Brain microvascular endothelial cell (primary cell): ENCODE data around the gene AQP6.

ENCODE experiments used
- DNase-seq: peaks from one replicate; pipeline ENCODE4 v3.0.0-alpha.2; 2020
- H3K27ac ChIP-seq: fragments of 250-450 bp; sonication (Bioruptor Pico); 2 replicates; pipeline ENCODE4 v1.5.1; 2020; ENCODE audit warnings: mild to moderate bottlenecking, moderate library complexity
- H3K27me3 ChIP-seq: fragments of 250-450 bp; sonication (Bioruptor Pico); replicated peaks from 2 replicates; pipeline ENCODE4 v1.5.1; 2020; ENCODE audit warnings: mild to moderate bottlenecking
- H3K36me3 ChIP-seq: fragments of 250-450 bp; sonication (Bioruptor Pico); replicated peaks from 2 replicates; pipeline ENCODE4 v1.5.1; 2020; ENCODE audit warnings: mild to moderate bottlenecking
- H3K4me3 ChIP-seq: 2 replicates; pipeline ENCODE4 v1.5.1; 2011; ENCODE audit warnings: low read depth, mild to moderate bottlenecking, control low read depth, low read length, moderate library complexity
- in situ Hi-C: cut with HindIII; loops from 2 replicates; pipeline ENCODE4 v1.10.0; 2017; ENCODE audit warnings: low sequenced_read_pairs, low pct_ligation_motif_present
- TF ChIP-seq, protein P1 (sequence below): IDR thresholded peaks from 2 replicates; pipeline ENCODE4 v1.5.1; 2011; ENCODE audit warnings: low read depth, mild to moderate bottlenecking, moderate library complexity, low read length, control low read depth, inconsistent platforms; ENCODE audit errors: missing control alignments

The AQP6 gene

DNA sequence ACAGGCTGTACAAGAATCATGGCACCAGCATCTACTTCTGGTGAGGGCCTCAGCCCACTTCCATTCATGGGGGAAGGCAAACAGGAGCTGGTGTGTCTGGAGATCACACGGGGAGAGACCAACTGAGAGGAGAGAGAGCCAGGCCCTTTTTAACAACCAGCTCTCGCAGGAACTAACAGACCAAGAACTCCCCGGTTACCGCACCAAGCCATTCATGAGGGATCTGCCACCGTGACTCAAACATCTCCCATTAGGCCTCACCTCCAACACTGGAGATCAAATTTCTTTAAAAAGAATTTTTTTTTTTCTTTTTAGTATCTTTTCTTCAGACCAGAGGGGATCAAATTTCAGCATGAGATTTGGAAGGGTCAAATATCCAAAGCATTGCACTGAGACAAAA lies 39.0 kb upstream of the AQP6 start:
- Histone ChIP-seq H3K27ac (no peak overlapping the region), H3K36me3 (no peaks in the 10 kb centered on the region), H3K4me3 (no peak overlapping the region), H3K27me3 (no peaks in the 10 kb centered on the region)
- in situ Hi-C loops: no loop called here
- DNase-seq: peak; percentile 36
- TF ChIP-seq, protein P1, sequence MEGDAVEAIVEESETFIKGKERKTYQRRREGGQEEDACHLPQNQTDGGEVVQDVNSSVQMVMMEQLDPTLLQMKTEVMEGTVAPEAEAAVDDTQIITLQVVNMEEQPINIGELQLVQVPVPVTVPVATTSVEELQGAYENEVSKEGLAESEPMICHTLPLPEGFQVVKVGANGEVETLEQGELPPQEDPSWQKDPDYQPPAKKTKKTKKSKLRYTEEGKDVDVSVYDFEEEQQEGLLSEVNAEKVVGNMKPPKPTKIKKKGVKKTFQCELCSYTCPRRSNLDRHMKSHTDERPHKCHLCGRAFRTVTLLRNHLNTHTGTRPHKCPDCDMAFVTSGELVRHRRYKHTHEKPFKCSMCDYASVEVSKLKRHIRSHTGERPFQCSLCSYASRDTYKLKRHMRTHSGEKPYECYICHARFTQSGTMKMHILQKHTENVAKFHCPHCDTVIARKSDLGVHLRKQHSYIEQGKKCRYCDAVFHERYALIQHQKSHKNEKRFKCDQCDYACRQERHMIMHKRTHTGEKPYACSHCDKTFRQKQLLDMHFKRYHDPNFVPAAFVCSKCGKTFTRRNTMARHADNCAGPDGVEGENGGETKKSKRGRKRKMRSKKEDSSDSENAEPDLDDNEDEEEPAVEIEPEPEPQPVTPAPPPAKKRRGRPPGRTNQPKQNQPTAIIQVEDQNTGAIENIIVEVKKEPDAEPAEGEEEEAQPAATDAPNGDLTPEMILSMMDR: no peak

DNA sequence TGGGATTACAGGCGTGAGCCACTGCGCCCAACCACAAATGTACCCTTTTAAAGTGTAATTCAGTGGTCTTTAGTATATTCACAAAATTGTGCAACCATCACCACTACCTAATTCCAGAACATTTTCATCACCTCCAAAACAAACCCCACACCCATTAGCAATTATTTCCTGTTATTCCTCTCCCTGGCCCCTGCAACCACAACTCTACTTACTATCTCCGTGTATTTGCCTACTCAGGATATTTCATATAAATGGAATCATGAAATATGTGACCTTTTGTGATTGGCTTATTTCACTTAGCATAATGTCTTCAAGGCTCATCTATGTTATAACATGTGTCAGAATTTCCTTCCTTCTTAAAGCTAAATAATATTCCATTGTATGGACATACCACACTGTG lies 38.2 kb upstream of the AQP6 start:
- DNase-seq: no peak
- Histone ChIP-seq H3K27ac (no peak overlapping the region), H3K27me3 (no peaks in the 10 kb centered on the region), H3K4me3 (no peak overlapping the region), H3K36me3 (no peaks in the 10 kb centered on the region)
- in situ Hi-C loops: no loop called here
- TF ChIP-seq, protein P1: no peak

DNA sequence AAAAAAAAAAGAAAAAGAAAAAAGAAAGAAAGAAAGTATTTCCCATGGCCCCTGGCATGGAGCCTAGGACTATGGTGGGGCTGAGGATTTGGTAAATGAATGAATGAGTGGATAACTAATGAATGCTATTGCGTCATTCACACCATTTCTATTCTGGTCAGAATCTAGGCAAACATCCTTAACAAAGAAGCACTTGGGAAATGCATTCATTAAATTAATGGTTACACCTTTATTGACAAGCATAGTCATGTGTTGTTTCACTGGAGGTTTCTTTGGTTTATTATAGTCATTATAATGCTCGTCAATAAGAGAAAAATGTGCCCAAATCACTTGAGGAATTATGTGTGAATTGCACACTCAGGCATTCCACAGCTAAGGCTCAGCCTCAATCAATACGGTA lies 35.8 kb upstream of the AQP6 start:
- Histone ChIP-seq H3K4me3 (no peak overlapping the region), H3K27ac (no peak overlapping the region), H3K36me3 (no peaks in the 10 kb centered on the region), H3K27me3 (no peaks in the 10 kb centered on the region)
- DNase-seq: no peak
- in situ Hi-C loops: no loop called here
- TF ChIP-seq, protein P1: no peak

DNA sequence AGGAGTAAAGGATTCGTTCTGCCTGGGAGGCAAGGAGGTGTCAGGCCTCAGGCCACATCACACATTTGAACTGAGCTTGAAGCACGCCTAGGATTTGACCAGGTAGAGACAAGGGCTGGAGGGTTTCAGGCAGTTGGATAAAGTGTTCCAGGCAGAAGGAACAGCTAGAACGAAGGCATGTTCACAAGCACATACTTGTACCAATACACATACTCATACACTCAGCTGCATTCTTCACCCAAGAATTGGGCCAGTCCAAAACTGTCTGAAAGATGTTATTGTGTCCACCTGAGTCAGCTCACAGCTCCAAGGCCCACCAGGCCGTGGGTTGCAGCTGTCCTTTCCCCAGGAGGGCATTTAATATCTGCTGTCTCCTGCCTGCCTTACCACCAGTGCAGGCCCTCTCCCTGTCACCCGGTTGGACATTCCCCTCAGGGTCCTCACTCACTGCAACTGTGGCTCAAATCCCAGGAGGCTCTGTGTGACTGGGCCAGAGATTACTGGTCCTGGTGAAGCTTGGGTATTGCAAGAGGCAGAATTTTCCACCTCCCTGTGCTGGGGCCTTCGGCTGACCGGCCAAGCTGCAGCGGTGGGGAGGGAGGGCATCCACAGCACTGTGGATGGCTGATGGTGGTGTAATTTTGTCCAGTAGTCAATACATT lies 35.0 kb upstream of the AQP6 start:
- in situ Hi-C loops: no loop called here
- TF ChIP-seq, protein P1: no peak
- Histone ChIP-seq H3K27me3 (no peaks in the 10 kb centered on the region), H3K4me3 (no peak overlapping the region), H3K27ac (no peak overlapping the region), H3K36me3 (no peaks in the 10 kb centered on the region)
- DNase-seq: no peak

DNA sequence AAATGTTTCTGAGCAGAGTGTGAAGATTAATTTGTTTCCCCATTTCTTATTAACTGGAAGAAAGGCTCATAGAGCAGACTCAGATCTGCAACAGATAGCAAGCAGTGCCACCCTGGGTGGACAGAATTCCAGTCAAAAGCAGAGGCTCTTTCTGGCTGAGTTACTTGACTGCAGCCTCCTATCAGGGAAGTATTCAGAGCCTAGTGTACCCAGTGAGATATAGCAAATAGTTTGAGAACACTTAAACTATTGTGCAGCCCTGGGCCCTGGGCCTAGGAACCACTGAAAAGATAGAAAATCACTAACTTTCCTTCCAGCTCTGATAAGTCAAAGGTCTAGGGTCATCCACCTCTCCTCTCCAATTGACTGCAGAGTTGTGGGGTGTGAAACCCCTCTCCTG lies 33.4 kb upstream of the AQP6 start:
- TF ChIP-seq, protein P1: no peak
- in situ Hi-C loops: no loop called here
- no peaks in the 10 kb centered on the region for H3K27me3 ChIP-seq
- no peak for DNase-seq
- no peak overlapping the region for H3K4me3 ChIP-seq
- no peak overlapping the region for H3K27ac ChIP-seq
- no peaks in the 10 kb centered on the region for H3K36me3 ChIP-seq

DNA sequence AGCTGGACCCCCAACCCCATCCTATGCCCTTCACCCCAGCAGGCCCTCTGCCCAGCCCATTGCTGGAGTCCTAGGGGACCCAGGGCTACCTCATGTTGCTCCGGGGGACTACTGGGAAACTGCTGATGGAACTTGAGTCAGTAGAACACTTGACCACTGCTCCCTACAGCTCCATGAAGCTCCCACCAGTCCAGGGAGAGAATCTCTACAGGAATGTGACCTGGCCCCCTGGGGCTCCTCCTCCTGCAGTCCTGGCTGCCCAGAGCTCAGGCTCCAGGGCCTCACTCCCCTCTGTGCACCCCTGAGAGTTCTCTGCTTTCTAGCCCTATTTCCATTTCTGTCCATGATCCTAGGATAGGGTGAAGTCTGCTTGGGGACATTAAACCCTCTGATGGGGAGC lies 33.0 kb upstream of the AQP6 start:
- DNase-seq: no peak
- TF ChIP-seq, protein P1: no peak
- H3K27ac ChIP-seq: no peak overlapping the region
- in situ Hi-C loops: no loop called here
- no peaks in the 10 kb centered on the region for H3K27me3 ChIP-seq
- H3K36me3 ChIP-seq: no peaks in the 10 kb centered on the region
- H3K4me3 ChIP-seq: no peak overlapping the region
